D721Med (cell line): Measurements from ENCODE around the gene RPL35.

Source experiments
- DNase-seq: peaks from one replicate; pipeline ENCODE4 v3.0.0; 2011; ENCODE audit warnings: low spot score; ENCODE audit not compliant: insufficient read length
- FAIRE-seq: peaks from 2 replicates; lab custom pipeline; 2011; peaks lifted over from hg19 to GRCh38; lab: Jason Lieb, UNC
- TF ChIP-seq, protein P1 (sequence below): IDR thresholded peaks from 2 replicates; pipeline ENCODE4 v1.5.1; 2012; ENCODE audit warnings: mild to moderate bottlenecking, control low read depth; ENCODE audit not compliant: insufficient read depth; ENCODE audit errors: missing control alignments

Gene RPL35

DNA sequence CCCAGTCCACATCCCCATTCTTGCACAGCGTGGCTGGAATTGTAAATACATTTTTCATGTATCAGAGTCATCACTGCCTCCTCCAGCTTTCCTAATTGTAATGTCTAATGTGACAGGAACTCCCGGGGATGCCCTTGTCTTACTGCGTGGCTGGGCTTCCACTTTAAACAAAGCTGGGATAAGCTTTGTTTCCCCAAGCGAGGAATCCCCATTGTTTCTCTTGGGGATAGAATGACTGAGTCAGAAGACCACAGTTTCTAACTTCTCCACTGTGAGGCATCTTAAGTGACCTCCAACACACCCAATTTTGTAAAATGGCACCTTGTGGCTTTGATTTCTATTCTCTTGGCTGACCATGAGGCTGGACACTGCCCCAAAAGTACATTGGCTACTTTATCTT lies 22.6 kb upstream of the RPL35 start:
- TF ChIP-seq, protein P1, sequence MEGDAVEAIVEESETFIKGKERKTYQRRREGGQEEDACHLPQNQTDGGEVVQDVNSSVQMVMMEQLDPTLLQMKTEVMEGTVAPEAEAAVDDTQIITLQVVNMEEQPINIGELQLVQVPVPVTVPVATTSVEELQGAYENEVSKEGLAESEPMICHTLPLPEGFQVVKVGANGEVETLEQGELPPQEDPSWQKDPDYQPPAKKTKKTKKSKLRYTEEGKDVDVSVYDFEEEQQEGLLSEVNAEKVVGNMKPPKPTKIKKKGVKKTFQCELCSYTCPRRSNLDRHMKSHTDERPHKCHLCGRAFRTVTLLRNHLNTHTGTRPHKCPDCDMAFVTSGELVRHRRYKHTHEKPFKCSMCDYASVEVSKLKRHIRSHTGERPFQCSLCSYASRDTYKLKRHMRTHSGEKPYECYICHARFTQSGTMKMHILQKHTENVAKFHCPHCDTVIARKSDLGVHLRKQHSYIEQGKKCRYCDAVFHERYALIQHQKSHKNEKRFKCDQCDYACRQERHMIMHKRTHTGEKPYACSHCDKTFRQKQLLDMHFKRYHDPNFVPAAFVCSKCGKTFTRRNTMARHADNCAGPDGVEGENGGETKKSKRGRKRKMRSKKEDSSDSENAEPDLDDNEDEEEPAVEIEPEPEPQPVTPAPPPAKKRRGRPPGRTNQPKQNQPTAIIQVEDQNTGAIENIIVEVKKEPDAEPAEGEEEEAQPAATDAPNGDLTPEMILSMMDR: no peak
- DNase-seq (no peak), FAIRE-seq (no peak)

DNA sequence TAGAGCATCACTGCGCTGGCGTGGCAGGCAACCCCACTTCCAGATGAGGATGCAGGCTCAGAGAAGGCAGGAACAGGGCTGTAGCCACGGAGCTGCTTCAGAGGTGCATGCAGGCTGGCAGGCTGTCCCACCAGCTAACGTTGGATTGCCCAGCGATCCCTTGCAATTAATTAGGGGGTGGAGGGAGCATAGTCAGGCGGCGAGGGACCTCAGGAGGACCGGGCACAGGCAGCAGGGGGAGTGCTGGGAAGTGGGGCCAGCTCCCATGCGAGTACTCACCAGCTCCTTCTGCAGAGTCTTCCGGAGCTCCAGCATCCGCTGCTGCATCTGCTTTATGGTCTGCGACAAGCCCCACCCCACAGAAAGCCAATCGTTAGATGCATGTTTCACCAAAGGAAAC lies 20.5 kb upstream of the RPL35 start:
- DNase-seq (no peak), FAIRE-seq (no peak)
- TF ChIP-seq, protein P1: no peak

DNA sequence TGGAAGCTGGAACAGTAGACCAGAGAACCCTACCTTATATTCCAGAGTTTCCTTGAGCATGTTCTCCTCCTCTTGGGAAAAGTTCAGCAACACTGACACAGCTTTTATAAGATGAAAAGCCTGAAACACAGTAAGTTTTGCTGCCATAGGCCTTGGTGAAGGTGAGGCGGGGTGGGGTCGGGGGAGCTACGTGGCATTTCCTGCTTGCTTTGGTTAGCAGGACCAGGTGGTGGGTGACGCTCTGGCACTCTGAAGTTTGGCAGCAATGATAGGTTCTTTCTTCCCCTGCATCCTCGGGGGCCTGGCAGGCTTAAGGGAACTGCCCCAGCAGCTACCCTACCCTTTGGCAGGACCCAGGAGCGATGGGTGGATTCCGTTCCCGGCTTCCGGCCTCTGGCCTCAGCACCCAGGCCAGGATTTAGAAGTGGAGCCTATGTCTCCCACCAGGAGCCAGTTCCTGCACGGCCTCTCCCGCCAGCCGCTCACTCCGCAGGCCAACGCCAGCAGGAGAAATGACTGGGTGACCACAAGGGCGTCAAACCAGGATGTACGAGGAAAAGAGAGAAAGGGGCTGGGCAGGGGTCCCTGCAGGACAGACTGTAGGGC lies 19.5 kb upstream of the RPL35 start:
- FAIRE-seq (no peak), DNase-seq (no peak)
- TF ChIP-seq, protein P1: no peak

DNA sequence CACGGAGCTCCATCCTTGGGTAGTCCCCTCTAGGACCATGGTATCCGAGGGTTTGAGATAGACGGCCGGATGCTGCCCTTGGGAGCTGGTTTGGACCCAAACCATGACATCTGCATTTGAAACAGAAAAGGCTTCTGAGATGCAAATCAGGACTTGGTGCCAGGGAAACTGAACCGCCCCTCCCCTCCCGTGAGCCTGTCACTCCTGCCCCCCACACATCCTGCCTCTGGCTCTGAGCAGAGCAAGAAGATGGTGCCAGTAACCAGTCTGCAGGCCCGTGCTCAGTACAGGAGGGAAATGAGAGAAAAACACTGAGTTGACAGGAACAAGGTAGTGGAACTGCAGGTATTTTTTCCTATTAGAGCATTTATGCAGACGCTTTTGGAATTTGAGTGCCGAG lies 18.7 kb upstream of the RPL35 start:
- DNase-seq (no peak), FAIRE-seq (no peak)
- TF ChIP-seq, protein P1: no peak

DNA sequence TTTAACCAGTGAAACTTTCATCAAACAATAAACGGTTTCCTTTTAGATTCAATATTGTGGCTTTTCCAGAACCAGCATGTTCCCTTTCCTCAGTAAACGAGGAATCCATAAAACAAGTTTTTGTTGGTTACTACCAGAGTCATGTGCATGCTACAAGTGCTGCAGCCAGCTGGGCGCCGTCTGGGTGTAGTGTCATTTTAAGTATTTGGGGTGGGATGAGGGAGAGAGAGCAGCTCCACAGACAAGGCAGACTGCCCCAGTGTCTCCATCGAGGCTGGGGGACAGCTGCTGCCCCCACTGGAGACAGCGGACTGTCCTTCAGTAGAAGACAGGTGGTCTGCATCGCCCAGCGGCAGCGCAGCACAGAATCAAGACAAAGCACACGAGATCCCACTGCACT lies 17.5 kb upstream of the RPL35 start:
- DNase-seq (no peak), FAIRE-seq (no peak)
- TF ChIP-seq, protein P1: no peak

DNA sequence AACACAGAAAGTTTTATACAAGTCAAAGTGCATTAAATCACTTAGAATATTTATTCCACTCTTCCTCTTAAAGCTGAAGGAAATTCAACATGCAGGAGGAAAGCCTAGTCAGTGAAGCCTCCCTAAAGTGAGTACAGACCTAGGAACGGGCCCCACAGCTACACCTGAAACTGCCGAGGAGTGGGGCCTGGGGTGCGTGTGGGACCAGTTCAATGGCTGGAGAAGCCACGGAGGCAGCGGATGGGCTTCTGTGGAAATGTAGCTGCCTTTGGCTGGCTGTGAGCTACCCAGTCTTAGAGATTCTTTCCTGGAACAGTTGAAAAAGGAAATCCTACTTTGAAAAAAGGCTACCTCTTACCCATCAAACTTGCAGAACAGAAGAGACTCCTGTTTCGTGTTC lies 16.8 kb upstream of the RPL35 start:
- TF ChIP-seq, protein P1: no peak
- no peak for FAIRE-seq
- DNase-seq: no peak

DNA sequence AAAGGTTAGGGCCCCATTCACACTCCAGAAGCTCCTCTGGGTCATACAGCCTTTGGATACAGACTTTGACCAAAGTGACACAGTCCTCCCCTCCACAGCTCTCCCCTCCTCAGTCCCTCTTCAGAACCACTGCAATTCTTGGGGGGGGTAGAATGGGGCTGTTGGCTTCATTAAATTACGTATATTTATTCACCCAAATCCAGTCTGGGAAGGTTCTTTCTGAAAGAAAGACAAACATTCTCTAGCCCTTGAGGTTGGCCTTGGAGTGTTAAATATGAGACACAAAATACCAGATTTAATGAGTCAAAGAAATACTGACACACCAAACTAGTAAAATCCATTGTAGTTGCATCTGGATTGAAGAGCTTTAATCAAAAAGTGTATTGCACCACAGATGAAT lies 16.3 kb upstream of the RPL35 start:
- TF ChIP-seq, protein P1: no peak
- no peak for FAIRE-seq
- no peak for DNase-seq
